Stimulated activated naive CD8-positive, alpha-beta T cell treated with anti-CD3 and anti-CD28 coated beads, Interleukin-15, Interleukin-2, amounts not matched to agents 100 ng/mL and 50 ng/mL, for 24 hours (primary cell): Measurements from ENCODE around the gene STXBP5.

Source experiments
- H3K27ac Mint-ChIP-seq: one replicate; pipeline ENCODE4 v1.8.0; 2021; ENCODE audit warnings: mild to moderate bottlenecking, mixed read lengths
- H3K27me3 Mint-ChIP-seq: one replicate; pipeline ENCODE4 v1.8.0; 2021; ENCODE audit warnings: mixed read lengths
- H3K36me3 Mint-ChIP-seq: one replicate; pipeline ENCODE4 v1.8.0; 2021; ENCODE audit warnings: low read depth, mixed read lengths
- H3K4me1 Mint-ChIP-seq: one replicate; pipeline ENCODE4 v1.8.0; 2021; ENCODE audit warnings: low read depth, mixed read lengths
- H3K4me3 Mint-ChIP-seq: one replicate; pipeline ENCODE4 v1.8.0; 2021; ENCODE audit warnings: mild to moderate bottlenecking, mixed read lengths
- H3K9me3 Mint-ChIP-seq: one replicate; pipeline ENCODE4 v1.8.0; 2021; ENCODE audit warnings: mixed read lengths

Gene STXBP5

GRCh38 chr6:147268254-147268653 lies 64.0 kb downstream of the STXBP5 start:
- Mint-ChIP-seq H3K9me3 (no peaks in the 10 kb centered on the region), H3K4me1 (peaks cover 13% of the 10 kb centered on the region), H3K4me3 (no peak overlapping the region), H3K27ac (no peak overlapping the region), H3K27me3 (no peaks in the 10 kb centered on the region), H3K36me3 (peaks cover 70% of the 10 kb centered on the region)

DNA sequence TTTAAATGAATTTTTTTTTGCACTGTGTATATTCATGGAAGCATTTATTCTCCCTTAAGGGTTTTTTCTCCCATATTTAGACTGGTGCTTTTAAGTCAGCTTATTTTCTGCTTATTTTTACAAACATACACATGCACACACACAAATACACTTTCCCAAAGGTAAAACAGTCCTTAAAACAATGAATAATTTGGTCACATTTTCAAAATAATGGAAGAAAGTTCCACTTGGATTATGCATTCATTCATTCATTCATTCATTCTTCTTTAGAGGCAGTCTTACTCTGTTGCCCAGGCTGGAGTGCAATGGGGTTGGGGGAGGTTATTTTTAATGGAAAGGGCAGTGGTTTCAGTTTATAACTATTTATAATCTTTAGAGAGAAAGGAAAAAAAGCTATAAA lies 69.8 kb downstream of the STXBP5 start:
- Mint-ChIP-seq H3K36me3 (peaks cover 69% of the 10 kb centered on the region), H3K4me1 (peaks cover 4% of the 10 kb centered on the region), H3K27me3 (no peaks in the 10 kb centered on the region), H3K9me3 (no peaks in the 10 kb centered on the region), H3K4me3 (no peak overlapping the region), H3K27ac (no peak overlapping the region)

- H3K9me3 Mint-ChIP-seq = no peaks in the 10 kb centered on the region
- peaks cover 11% of the 10 kb centered on the region for H3K4me1 Mint-ChIP-seq
- H3K4me3 Mint-ChIP-seq = no peak overlapping the region
- no peak overlapping the region for H3K27ac Mint-ChIP-seq
- H3K36me3 Mint-ChIP-seq = peaks cover 71% of the 10 kb centered on the region
- H3K27me3 Mint-ChIP-seq = no peaks in the 10 kb centered on the region
These were observed 70.6 kb downstream of the STXBP5 start for GRCh38 chr6:147274776-147275175.

DNA sequence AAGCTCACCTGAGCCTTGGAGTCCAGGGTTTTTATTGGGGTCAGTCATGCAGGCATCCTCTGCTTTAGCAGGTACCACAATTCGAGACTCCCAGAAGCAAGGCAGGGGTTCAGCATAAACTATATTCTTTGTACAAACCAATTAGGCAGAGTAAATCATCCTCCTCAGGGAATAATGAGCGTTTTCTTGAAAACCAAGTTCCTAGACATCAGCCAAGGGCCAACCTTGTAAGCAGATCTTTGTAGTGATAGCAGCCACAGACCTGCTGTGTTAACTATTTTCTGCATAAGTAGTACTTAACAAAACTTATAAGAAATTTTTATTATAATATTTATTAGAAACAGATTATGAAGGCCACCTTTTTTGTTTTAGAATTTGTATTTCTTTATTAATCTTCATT lies 74.7 kb downstream of the STXBP5 start:
- Mint-ChIP-seq H3K36me3 (peaks cover 69% of the 10 kb centered on the region), H3K27me3 (no peaks in the 10 kb centered on the region), H3K27ac (no peak overlapping the region), H3K4me1 (peaks cover 42% of the 10 kb centered on the region), H3K9me3 (no peaks in the 10 kb centered on the region), H3K4me3 (no peak overlapping the region)

DNA sequence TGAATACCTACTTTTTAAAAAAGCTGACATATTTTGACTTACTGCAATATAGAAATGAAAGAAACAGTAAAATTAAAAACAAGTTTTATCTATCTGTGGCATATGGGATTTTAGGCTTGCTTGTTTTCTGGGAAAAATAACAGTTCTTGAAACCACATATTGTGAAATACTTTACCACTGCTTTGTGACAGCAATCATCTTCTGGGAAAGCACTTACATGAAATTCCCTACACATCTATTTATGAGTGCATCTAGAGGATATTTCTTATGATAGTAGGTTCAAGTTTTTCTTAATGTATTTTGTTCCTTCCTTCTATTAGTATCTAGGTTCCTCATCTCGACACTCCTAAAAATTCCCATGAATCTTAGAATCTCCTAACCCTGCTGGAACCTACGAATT lies 75.2 kb downstream of the STXBP5 start:
- peaks cover 65% of the 10 kb centered on the region for H3K36me3 Mint-ChIP-seq
- peak overlapping the region; percentile 6 for H3K27ac Mint-ChIP-seq
- H3K4me3 Mint-ChIP-seq = no peak overlapping the region

GRCh38 chr6:147281895-147282565 lies 77.8 kb downstream of the STXBP5 start:
- Mint-ChIP-seq H3K27me3 (no peaks in the 10 kb centered on the region), H3K36me3 (peaks cover 61% of the 10 kb centered on the region), H3K9me3 (no peaks in the 10 kb centered on the region), H3K27ac (peak overlapping the region; percentile 89), H3K4me3 (peak overlapping the region; percentile 33), H3K4me1 (peaks cover 58% of the 10 kb centered on the region)

More for the DNA sequence above, 75.2 kb downstream of the STXBP5 start:
- Mint-ChIP-seq H3K27me3 (no peaks in the 10 kb centered on the region), H3K9me3 (no peaks in the 10 kb centered on the region), H3K4me1 (peaks cover 47% of the 10 kb centered on the region)

GRCh38 chr6:147282566-147282959 lies 78.3 kb downstream of the STXBP5 start:
- Mint-ChIP-seq H3K9me3 (no peaks in the 10 kb centered on the region), H3K27ac (peak overlapping the region; percentile 89), H3K4me3 (peak overlapping the region; percentile 33), H3K36me3 (peaks cover 56% of the 10 kb centered on the region), H3K27me3 (no peaks in the 10 kb centered on the region), H3K4me1 (peaks cover 58% of the 10 kb centered on the region)

DNA sequence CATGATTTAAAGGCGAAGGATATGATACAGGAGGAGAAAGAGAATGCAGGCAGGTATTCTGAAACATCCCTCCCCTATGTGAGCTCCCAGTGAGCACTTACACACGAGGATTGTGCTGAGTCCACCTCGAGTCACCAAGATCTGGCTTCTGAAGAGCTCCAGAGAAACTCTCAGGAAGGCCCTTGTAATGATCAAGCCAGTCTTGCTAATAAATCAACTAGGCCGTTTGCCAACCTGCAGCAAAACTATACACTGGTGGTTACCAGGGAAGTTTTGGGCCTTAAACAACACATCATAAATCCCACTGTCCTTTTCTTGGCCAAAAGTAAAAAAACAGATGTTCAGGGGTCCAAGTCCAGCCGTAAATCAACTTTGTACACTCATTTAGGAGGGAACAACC lies 79.2 kb downstream of the STXBP5 start:
- H3K27me3 Mint-ChIP-seq = no peaks in the 10 kb centered on the region
- H3K36me3 Mint-ChIP-seq = peaks cover 53% of the 10 kb centered on the region
- H3K27ac Mint-ChIP-seq = peak overlapping the region; percentile 63
- no peak overlapping the region for H3K4me3 Mint-ChIP-seq
- H3K4me1 Mint-ChIP-seq = peaks cover 62% of the 10 kb centered on the region
- H3K9me3 Mint-ChIP-seq = no peaks in the 10 kb centered on the region

DNA sequence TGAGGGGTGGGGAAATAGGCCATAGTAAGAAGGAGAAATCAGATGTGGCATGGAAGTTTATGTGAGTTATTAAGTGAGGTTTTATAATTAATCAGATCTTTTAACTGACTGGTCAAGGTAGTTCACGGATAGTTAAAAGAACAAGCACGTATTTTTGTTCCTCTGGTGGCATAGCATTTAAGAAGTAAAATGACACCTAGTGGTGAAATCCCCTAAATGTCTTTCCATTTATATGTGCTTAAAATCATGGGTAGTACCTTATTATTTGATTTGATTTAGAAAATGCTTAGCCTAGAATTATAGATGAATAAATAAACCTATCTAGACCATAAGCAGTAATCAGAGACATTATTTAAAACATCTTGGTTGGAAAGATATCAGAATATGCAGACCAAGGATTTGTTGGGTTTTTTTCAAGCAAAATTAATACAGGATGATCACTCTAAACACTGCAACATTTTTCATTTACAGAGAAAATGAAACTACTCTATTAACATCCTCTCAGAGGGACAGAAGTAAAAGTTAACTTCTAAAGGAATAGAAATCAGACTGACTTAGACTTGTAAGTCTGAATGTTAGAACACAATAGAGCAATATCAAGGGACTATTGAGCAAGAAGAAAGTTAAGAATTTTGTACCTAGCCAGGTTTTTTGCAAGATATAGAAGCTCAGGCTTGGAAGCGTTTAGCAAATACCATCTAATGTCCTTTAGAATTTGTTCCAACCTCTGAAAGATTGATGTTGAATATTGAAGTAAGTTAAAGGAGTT lies 81.1 kb downstream of the STXBP5 start:
- Mint-ChIP-seq H3K36me3 (peaks cover 49% of the 10 kb centered on the region), H3K4me3 (no peak overlapping the region), H3K4me1 (peaks cover 48% of the 10 kb centered on the region), H3K9me3 (no peaks in the 10 kb centered on the region), H3K27ac (peak overlapping the region; percentile 4), H3K27me3 (no peaks in the 10 kb centered on the region)

GRCh38 chr6:147287869-147288271 lies 83.7 kb downstream of the STXBP5 start:
- H3K9me3 Mint-ChIP-seq = no peaks in the 10 kb centered on the region
- H3K27ac Mint-ChIP-seq = no peak overlapping the region
- H3K4me1 Mint-ChIP-seq = peaks cover 27% of the 10 kb centered on the region
- H3K36me3 Mint-ChIP-seq = peaks cover 44% of the 10 kb centered on the region
- H3K27me3 Mint-ChIP-seq = no peaks in the 10 kb centered on the region
- H3K4me3 Mint-ChIP-seq = no peak overlapping the region

DNA sequence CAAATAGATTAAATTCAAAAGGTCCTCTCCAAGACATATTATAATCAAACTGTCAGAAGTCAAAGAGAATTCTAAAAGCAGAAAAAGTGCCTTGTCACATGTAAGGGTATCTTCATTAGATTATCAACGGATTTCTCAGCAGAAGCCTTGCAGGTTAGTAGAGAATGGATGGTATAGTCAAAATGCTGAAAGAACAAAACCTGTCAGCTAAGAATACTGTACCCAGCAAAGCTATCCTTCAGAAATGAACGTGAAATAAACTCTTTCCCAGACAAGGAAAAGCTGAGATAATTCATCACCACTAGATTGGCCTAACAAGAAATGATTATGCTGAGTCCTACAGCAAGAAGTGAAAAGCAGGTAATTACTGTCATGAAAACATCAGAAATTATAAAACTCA lies 92.9 kb downstream of the STXBP5 start:
- no peaks in the 10 kb centered on the region for H3K27me3 Mint-ChIP-seq
- peaks cover 35% of the 10 kb centered on the region for H3K9me3 Mint-ChIP-seq
- peaks cover 89% of the 10 kb centered on the region for H3K36me3 Mint-ChIP-seq
- H3K4me1 Mint-ChIP-seq = peaks cover 25% of the 10 kb centered on the region
- H3K4me3 Mint-ChIP-seq = no peak overlapping the region
- H3K27ac Mint-ChIP-seq = no peak overlapping the region

DNA sequence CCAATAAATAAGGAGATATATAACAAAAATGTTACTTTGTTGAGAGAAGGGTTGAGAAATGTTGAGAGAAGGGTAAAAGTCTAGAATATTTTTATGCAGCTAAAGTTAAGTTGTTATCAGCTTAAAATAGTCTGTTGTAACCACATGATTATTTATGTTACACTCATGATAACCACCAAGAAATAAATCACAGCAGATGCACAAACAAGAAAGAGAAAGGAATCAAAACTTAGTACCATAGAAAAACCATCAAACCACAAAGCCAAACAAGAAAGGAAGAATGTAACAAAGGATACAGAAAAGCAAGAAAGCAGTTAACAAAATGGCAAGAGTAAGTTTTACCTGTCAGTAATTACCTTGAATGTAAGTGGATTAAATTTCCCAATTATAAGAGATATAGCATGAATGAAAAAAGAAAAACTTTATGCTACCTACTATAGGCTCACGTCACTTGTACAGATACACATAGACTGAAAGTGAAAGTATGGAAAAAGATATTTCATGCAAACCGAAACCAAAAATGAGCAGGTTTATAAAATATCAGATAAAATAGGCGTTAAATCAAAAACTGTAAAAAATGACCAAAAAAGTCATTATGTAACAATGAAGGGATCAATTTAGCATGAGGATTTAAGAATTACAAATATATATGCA lies 93.6 kb downstream of the STXBP5 start:
- H3K4me3 Mint-ChIP-seq = no peak overlapping the region
- peaks cover 89% of the 10 kb centered on the region for H3K36me3 Mint-ChIP-seq
- peaks cover 38% of the 10 kb centered on the region for H3K9me3 Mint-ChIP-seq

DNA sequence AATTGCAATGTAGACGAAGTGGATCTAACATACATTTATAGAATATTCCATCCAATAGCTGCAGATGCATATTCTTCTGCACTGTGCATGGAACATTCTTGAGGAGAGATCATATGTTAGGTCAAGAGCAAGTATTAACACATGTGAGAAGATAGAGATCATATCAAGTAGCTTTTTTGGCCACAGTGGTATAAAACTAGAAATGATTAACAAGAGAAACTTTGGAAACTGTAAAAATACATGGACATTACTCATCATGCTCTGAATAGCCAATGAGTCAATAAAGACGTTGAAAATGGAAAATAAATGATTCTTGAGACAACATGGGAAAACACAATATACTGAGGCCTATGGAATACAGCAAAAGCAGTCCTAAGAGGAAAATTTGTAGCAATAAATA lies 94.2 kb downstream of the STXBP5 start:
- peaks cover 25% of the 10 kb centered on the region for H3K4me1 Mint-ChIP-seq
- H3K9me3 Mint-ChIP-seq = peaks cover 41% of the 10 kb centered on the region
- peak overlapping the region; percentile 57 for H3K27ac Mint-ChIP-seq
- no peak overlapping the region for H3K4me3 Mint-ChIP-seq
- H3K36me3 Mint-ChIP-seq = peaks cover 91% of the 10 kb centered on the region
- H3K27me3 Mint-ChIP-seq = no peaks in the 10 kb centered on the region

More for the DNA sequence above, 93.6 kb downstream of the STXBP5 start:
- Mint-ChIP-seq H3K4me1 (peaks cover 25% of the 10 kb centered on the region), H3K27me3 (no peaks in the 10 kb centered on the region), H3K27ac (no peak overlapping the region)

DNA sequence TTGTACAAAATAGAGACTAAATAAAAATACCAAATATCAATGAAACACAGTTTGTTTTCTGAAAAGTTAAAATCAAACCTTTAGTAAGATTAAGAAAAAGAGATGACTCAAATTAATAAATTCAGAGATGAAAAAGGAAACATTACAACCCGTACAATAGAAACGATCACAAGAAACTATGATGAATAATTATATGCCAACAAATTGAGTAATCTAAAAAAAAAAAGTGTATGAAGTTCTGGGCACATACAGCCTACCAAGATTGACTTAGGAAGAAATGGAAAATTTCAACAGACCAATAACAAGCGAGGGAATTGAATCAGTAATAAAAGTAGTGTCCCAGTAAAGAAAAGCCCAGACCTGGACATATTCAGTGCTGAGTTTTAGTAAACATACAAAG lies 94.8 kb downstream of the STXBP5 start:
- peaks cover 25% of the 10 kb centered on the region for H3K4me1 Mint-ChIP-seq
- peak overlapping the region; percentile 37 for H3K27ac Mint-ChIP-seq
- H3K9me3 Mint-ChIP-seq = peaks cover 46% of the 10 kb centered on the region
- no peaks in the 10 kb centered on the region for H3K27me3 Mint-ChIP-seq
- no peak overlapping the region for H3K4me3 Mint-ChIP-seq
- H3K36me3 Mint-ChIP-seq = peaks cover 91% of the 10 kb centered on the region

- peaks cover 25% of the 10 kb centered on the region for H3K4me1 Mint-ChIP-seq
- no peak overlapping the region for H3K4me3 Mint-ChIP-seq
- peaks cover 46% of the 10 kb centered on the region for H3K9me3 Mint-ChIP-seq
- H3K27ac Mint-ChIP-seq = no peak overlapping the region
- no peaks in the 10 kb centered on the region for H3K27me3 Mint-ChIP-seq
- H3K36me3 Mint-ChIP-seq = peaks cover 83% of the 10 kb centered on the region
These were observed 96.9 kb downstream of the STXBP5 start for GRCh38 chr6:147301070-147301469.
